HG02642 (cell line): ENCODE data around the gene UGT1A10.

Experiments used
- ATAC-seq: cut with Tn5 transposase; IDR thresholded peaks from one replicate; pipeline ENCODE4 v1.9.1; 2021; ENCODE audit warnings: mild to moderate bottlenecking; ENCODE audit not compliant: unreplicated experiment, poor library complexity

Gene UGT1A10

DNA sequence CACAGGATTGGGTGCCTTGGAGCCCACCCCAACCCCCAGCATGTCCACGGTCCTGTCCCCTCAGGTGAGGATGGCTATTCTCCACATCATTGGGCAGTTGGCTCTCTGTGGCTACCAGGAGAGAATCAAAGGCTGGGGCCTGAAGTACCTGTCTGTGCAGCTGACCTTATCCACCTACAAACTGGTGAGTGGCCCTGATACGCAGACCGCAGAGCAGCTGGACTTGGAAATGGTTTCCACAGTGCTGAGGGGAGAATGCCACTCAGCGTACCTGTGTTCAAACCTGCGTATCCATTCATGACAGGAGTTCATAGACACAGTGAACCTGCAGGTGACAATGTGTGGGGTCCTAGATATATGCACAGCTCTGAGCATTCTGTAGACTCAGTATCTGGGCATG is 163.5 kb downstream of the UGT1A10 start:
- no peak for ATAC-seq

DNA sequence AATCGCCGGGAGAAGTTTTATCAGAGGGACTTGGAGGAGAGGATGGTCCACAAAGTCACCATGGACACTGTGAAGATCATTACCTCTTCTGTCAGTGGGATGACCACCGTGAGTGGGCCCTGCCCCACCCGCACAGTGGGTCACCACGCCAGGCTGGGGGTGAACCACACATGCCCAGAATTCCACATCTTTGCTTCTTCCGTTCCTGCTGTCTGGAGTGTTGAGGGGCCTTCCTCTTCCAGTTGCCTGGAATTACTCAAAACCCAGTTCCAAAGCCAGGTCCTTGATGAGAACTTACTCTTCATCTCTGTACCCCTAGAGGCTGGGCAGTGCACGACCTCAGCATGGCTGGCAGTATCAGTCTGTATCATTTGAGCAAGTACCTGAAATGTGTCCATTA is 164.0 kb downstream of the UGT1A10 start:
- ATAC-seq: no peak

DNA sequence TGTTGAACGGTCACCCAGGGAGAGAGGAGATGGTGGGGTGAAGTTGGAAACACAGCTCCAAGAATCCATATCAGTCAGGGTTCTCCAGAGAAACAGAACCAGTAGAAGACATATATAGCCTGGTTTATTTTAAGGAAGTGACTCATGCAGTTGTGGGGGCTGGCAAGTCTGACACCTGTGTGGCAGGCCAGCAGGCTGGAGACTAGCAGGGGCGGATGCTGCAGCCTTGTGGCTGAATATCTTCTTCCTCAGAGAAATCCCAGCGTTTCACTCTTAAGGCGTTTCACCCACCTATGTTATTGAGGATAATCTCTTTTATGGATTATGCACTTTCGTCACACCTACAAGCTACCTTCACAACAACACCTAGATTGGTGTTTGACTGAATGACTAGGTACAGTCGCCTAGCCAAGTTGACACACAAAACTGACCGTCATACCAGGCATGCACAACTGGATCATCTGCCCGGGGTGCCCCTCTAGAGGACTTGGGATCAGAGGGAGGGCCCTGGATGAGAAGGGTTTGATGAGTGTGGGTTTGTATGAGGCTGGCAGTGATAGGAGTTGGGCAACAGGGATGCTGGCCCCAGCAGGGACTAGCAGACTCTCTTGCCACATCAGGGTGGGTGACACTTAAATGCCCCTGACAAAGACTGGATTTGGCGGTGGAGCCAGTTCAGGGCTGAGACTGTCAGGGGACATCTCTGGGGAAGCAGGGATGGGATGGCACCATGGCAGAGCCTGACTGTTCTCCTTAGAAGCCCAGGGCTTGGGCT is 165.3 kb downstream of the UGT1A10 start:
- ATAC-seq: no peak

DNA sequence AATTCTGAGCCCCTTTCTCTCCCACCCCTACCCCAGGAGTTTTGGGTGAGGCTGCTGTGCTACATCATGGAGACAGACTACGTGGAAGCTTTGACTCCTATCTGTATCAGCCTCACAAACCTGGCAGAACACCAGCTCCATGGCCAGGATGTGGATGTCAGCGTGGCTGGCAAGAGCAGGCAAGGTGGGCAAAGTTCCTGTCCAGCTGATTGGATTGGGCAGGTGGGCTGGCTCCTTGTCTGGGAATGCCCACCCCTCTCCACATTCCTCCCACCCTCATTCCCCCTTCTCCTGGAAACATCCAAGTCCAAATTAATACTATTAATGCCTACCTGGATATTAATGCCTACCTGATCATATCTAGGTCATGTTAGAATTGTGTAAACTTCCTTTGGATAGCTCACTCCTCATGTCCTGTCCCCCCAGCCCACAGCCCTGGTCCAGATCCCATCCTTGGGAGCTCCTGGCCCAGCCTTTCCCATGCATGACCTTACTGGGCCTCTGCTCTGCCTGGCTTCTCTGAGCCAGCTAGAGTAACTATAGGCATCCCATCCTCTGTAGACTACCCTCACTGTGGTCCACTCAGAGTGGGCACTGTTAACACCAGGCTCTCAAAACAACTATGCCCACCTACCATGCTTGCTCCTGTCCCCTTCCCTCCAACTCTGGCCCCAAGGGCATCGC is 166.0 kb downstream of the UGT1A10 start:
- ATAC-seq: no peak

DNA sequence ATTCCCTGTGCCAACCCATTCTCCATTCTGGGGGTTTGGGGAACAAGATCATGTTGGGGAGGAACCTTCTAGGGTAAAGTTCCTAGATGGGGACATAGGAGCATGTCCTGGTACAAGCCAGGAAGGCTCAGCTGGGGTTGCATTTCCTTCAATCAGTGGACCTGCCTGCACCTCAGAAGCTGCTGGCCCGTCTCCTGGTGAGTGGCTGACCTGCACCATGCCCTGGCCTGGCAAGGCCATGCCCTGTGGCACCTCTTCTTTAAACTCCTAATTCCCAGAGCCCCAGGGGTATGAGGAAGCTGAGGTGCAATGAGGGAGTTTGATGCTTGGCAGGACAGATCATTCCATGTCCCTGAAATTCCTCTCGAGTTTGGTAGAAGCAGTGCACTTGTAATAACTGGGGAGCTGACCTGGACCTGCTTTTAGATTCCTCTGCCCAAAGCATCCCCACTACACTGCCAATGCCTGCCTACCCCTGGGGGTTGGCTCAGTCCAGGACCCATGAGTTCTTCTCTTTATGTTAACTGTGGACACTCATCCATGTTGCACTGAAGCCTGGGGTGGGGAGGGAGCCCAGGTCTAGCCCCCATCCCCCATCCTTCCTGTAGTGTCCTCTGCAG is 167.2 kb downstream of the UGT1A10 start:
- no peak for ATAC-seq

DNA sequence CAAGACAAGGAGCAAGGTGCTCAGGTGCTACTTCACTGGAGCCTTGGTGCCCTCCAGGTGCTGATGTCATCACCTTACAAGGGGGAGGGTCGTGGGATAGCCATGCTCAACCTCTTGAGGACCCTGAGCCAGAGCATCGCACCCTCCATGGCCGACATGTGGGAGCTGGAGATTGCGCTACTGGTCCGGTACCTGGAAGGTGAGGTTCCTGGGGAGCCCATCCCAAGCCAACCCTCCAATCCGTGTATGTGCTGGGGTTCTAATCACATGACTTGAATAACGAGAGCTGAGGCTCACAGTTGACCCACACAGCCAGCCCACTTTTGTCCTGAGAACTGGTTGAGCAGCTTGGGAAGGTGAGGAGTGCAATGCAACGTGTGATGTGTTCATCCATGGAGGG is 167.7 kb downstream of the UGT1A10 start:
- no peak for ATAC-seq

DNA sequence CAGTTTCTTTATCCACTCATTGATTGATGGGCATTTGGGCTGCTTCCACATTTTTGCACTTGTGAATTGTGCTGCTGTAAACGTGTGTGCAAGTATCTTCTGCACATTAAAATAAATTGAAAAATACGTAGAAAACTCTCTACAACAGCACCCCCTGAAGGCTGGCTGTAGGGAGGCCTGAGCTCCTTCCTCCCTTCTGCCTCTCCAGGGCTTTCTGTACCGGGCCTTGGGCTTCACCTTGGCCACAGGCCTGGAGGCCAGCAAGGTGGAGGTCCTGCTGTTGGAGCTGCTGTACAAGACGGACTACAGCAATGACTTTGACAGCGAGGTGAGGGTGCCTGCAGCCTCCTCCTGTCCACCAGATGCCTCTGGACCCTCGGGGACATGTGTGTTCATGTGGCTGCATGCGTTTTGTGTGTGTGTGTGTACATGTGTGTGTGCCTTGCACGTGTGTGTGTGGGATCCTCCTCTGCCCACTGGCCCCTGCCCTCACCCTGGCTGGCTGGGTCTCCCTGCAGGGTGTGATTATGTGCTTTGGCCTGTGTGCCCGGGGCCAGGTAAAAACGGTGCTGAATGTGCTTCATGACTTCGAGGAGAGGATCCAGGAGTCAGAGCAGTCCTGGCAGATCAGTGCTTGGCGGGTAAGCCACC is 171.1 kb downstream of the UGT1A10 start:
- ATAC-seq: no peak

DNA sequence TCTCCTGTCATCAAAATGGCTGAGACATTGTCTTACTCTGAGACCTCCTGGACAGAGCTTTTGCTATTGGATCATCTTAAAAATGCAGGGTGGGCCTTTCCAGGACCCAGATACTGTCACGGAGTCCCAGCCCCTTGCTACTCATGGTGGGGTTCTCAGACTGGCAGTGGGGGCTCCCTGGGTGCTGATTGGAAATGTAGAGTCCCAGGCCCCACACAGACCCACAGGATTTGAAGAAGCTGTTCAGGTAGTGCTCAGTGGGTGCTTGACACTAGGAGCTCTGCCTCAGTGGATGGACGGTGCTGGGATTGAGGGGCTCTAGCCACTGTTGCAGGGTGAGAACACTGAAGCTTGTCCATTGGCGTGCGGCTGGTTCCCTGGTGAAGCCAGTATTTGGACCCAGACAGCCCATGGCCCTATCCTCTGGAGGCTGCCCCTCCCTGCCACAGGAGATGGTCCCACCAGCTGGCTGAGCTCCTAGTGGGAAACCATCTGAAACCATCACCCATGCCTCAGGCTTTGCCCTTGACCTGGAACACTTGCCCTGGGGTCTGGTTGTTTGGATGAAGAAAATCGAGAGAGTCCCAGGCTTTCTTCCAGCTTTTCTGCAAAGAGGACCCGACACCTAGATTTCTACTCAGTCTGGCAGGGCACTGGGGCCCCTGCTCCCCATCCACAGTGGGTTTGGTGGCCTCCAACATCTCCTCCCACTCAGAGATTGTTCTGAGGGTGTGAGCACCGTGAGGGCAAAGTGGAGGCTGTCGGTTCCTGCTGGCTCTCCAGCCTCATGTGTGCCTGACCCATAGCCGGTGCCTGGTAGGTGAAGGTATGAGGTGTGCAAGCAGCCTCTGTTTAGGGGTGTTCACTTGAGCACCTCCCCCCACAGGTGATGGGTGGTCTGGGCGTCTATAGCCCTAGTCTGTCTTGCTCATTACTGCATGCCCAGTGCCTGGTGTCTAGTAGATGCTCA is 172.0 kb downstream of the UGT1A10 start:
- no peak for ATAC-seq

DNA sequence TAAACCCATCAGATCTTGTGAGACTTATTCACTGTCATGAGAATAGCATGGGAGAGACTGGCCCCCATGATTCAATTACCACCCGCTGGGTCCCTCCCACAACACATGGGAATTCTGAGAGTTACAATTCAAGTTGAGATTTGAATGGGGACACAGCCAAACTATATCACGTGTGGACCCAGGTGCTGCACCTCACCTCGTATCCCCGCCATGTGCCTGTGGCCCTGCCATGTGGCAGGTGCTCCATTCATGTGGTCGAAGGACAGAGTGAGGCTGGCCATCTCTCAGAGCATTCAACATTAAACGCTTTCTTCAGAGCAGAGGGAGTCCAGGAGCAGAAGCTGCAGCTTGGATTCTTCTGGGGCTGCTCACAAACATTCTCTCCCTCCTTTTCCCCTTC is 174.1 kb downstream of the UGT1A10 start:
- ATAC-seq: no peak

DNA sequence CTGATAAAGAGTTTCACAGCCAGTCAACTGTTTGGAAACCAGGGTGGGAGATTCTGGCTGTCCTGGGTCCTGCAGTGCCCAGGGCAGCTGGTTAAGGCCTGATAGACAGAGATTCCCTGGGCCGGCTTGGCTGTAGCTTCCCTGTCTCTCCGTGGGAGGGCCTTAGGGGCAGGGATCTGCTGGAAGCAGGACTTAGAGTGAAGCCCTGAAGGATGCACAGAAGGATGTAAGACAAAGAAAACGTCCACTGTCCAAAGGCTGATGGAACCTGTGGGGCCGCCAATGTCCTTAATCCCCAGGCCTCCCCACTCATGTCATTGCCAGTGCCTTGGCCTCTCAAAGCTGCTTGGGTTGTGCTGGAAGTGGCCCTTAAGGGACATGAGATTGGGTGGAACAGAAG is 174.8 kb downstream of the UGT1A10 start:
- no peak for ATAC-seq

DNA sequence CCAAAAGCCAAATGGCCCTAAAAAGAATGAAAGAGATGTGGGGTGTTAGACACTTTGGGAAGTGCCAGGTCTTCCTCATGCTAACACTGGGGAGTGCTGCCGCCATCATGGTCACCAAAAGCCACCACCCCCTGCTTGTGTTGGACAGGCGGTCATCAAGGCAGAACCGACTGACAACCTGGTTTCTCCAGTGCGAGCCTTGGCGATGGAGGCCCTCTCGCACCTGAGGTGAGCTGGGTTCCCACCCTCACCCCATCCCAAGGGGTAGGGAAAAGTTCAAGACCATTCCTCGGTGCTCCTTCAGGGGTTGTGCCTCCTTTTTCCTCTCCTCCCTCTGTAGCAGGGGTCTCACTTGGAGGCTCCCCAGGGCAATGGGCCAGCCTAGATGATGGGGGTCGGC is 175.5 kb downstream of the UGT1A10 start:
- ATAC-seq: no peak

DNA sequence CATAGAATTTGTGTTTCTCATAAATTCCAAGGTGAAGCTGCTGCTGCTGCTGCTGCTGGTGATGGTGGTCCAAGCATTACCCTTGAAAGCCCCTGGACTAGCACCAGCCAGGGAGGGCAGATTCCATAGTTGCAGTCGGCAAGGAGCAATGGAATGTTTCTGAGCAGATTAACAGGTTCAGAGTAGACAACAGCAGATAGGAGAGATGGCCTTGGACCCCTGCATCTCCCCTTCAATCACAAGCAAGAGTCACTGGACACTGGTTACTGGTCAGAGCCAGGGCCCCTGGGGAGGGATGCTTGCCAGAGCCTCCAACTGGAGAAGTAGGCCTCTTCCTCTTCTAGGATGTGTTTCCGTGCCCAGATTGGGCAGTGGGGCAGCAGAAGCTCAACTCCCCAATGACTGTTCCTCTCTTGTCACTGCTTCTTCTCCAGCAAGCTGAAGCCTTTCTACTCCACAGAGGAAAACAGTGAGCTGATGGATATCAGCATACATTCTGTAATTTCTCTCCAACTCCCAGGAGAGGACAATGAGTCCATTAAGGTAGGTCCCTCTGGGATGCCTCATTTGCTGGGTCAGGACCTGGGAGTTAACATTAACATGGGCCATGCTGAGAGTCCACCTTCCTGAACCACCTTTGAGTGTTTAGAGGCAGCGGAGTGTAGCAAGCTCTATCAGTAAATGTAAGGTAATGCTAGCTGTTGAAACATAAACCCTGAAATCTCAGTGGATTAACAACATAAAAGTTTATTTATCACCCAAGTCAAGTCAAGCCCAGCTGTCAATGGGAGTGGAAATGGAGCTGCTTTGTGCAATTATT is 177.2 kb downstream of the UGT1A10 start:
- no peak for ATAC-seq

DNA sequence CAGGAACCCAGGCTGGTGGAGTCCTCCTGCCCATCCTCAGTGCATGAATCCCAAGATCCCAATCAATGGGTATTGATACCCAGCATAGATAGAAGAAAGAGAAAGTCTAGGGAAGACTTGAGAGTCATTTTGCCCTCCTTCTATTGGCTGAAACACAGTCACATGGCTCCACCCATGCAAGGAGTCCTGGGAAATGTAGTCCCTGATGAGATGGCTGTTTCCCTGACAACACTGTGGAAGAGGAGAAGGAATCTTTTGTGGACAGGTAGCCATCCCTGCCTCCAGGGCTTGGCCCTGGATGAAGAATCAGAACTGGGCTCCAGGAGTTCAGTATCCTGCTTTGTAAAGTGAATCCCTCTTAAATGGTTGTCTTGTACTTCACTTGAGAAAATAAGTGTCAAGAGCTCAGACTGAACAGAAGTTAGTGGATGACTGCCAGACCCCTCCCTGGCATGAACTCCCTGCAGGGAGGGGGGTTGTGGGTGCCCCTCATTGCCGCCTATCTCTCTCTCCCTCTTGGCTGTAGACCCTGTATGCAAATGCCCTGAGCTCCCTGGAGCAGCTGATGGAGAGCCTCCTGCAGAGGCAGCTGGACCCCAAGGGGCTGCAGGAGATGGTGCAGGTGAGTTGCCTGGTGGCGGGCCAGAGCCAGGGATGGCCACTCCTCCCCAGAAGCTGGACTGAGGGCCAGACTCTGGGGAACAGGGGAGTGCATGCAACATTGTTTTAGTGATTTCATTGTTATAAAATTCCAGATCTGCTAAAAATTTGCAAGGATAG is 178.0 kb downstream of the UGT1A10 start:
- ATAC-seq: no peak

DNA sequence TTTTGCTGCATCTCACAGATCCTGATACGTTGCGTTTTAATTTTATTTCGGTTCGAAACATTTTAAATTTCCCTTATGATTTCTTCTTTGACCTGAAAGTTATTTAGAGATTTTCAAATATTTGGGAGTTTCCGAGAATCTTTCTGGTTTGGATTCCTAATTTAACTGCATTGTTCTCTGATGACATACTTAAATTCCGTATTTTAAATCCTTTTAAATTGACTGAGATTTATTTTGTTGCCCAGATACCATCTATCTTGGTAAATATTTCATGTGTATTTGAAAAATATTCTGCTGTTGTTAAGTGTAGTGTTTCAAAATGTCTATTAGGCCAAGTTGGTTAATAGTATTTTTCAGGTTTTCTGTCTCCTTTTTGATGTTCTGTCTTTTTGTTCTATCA is 179.6 kb downstream of the UGT1A10 start:
- no peak for ATAC-seq

DNA sequence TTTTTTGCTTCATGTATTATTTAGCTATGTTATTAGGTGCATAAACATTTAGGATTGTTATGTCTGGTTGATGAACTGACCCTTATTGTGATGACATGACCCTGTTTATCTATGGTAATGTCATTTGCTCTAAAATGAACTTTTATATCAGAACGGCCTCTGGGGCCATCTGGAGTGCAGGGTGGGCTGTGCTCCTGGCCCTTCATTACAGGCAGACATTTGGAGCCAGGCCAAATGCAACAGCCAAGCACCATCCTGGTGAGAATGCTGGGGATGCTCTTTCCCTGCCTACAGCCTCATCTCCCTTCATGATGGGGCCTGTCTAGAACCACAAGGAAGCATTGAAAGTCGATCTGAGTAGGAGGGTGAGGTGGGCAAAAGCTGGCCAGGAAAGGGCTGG is 180.1 kb downstream of the UGT1A10 start:
- no peak for ATAC-seq

DNA sequence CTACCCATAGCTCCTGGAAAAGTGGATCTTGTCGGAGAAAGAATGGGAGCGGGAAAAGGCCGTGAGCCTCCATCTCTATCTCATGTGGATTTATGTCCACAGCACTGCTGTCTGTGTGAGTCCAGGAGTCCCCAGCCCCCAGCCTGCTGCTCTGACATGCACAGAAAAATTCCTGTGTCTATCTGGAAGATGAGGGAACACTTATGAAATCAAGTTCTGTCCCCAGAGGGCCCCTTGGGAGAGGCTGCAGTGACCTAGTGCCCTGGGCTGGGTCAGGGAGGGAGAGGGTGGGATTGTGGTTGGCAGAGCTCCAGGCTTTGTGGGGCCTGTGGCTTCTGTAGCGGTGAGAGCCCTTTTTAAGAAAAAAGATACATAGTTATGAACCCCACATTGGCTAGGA is 180.5 kb downstream of the UGT1A10 start:
- no peak for ATAC-seq

DNA sequence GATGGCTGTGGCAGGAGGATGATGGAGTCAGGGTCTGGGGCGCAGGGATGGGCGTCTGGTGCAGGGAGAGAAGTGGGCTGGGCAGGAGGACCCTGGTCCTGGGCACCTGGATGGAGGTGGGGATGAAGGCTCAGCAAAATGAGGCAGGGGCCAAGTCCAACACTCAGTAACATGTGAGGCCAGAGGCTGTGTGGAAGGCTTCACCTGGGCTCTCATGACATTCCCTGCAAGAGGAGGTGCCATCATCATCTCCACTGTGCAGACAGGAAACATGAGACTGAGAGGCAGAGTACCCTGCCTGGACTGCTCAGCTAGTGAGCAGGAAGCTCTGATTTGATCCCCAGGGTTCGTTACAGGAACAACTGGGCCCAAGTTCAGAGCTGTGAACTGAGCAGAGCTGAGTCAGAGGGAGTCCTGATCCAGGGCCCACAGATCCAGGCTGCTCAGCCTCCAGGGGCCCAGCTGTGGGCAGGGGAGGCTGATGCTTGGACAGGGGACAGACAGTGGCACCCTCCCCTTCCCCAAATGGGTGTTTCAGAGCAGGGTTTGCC is 181.2 kb downstream of the UGT1A10 start:
- ATAC-seq: no peak

DNA sequence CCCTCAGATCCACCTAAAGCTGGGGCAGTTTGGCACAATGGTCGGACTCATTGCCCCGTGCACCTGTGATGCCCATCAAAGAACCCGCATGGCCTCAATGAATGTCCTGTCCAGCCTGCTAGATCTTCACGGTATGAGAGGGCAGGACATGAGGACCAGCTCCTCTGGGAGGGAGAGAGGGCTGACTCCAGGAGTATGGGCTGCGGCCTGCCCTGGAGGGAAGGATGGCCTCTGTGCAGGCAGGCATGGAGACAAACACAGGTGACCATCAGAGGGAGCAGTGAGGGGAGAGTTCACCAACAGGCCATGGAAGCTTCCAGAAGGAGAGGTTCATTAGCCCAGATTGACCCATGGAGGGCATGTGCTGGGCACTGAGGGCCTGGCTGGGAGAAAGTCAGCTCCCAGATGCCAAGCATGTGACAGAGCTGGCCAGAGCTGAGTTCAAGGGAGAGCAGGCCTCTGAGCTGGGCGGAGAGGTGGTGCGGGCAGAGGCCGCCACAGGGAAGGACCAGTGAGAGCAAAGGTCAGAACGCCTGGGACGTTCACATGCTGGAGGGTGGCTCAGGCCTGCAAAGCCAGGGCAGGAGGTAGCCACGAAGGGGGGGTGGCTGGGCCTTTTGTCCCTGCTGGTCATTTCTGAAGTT is 181.9 kb downstream of the UGT1A10 start:
- no peak for ATAC-seq
